Measurements from ENCODE around the gene LYPD6. TPM values are rescaled to one million over a fixed set of nuclear protein-coding genes. Genes with fewer than 3 reads are reported as not detected.

LYPD6 gene
- total RNA-seq, 1 experiment from 2014 or later: 0.74 TPM

DNA sequence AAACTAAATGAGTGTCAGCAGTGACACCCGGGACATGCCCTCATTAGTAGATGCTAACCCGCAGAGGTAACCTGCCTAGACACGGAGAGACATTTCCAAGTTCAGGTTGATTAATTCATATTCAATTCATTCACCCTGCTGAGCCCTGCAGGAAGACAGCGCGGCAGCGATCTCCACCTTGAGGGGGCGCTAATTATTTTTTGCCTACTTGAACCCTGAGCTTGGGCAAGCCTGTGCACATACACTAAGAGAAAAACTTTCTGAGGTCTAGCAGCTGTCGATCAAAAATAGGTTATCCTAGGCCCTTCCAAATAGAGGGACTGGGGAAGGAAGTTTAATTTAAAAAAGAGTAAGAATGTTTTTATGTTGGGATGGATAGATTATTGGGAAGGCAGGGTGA is 1.3 kb upstream of the LYPD6 start:
- Histone ChIP-seq H3K9me3 (ENCODE audit: insufficient read depth, low read depth) (no peaks in the 10 kb centered on the region), H3F3A (ENCODE audit: insufficient read depth, low read depth) (peaks cover 4% of the 10 kb centered on the region; the same call in 1 of the 2 replicates), H3K4me2 (peak overlapping the region; percentile 83), H3K4me3 (peak overlapping the region; percentile 85), H3K79me2 (ENCODE audit: low read depth) (no peaks in the 10 kb centered on the region), H3K27ac (no peak overlapping the region), H4K20me1 (ENCODE audit: insufficient read depth) (no peaks in the 10 kb centered on the region), H3K36me3 (ENCODE audit: low read depth) (no peaks in the 10 kb centered on the region), H3K9me2 (ENCODE audit: insufficient read depth) (no peaks in the 10 kb centered on the region), H3K4me1 (replicated peaks; ENCODE audit: insufficient read depth) (peaks cover 6% of the 10 kb centered on the region; the same call in 1 of the 2 replicates), H2AFZ (peak overlapping the region; percentile 96; the same call in 1 of the 2 replicates), H3K27me3 (ENCODE audit: insufficient read depth, low read depth) (no peaks in the 10 kb centered on the region)
- intact Hi-C loops (cut with micrococcal nuclease; ENCODE audit: unreplicated experiment): loop anchor here (5.0 kb wide), 1 partner anchor 233 kb away; no protein-coding TSS in a partner anchor
- no TSS peak for BruUV-seq (replicated peaks)
- DNase-seq: no peak
- TF ChIP-seq CTCF (conservative IDR thresholded peaks at IDR 0.05): peak; percentile 64
- TF ChIP-seq EZH2 (IDR thresholded peaks at IDR 0.05; ENCODE audit: low read depth): no peak
- POLR2A ChIA-PET (ENCODE audit: unreplicated experiment): no interaction called here
- CTCF ChIA-PET: no interaction called here

DNA sequence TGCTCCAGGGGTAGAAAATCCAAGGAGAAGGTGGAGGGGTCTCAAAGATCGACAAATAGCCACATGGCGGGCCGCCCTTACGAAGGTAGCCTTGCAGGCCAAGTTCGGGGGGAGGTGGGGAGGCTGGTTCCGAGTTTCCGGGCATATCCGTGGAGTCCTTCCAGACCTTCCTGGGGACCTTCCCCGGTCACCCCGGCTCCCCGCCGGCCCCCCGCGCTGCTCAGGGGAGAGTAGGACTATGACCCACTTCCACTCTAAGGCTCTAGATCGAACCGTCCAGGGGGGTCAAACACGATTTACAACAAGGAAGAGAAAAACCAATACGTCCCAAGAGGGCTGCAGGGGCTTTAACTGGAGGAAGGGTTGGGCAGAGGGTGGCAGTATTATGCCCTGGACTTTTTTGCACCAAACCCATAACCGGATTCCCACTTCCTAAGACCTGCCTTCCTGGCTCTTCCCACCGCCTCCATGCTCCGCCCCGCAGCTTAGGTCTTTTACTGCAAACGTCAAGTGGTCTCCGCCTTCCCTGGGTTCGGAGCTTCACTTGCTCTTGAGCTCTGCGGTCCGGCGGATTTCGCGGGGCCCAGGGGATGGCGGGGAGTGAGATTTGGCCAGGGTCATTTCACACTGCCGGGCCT is 779 bp upstream of the LYPD6 start:
- BruUV-seq (replicated peaks): no TSS peak
- POLR2A ChIA-PET (ENCODE audit: unreplicated experiment): no interaction called here
- CTCF ChIA-PET: no interaction called here
- peak overlapping the region; percentile 96 for H2AFZ ChIP-seq
- H3F3A ChIP-seq (ENCODE audit: insufficient read depth, low read depth): peaks cover 4% of the 10 kb centered on the region; the same call in 1 of the 2 replicates
- H3K79me2 ChIP-seq (ENCODE audit: low read depth): no peaks in the 10 kb centered on the region
- no peaks in the 10 kb centered on the region for H3K27me3 ChIP-seq (ENCODE audit: insufficient read depth, low read depth)
- H3K36me3 ChIP-seq (ENCODE audit: low read depth): no peaks in the 10 kb centered on the region
- H3K4me2 ChIP-seq: peak overlapping the region; percentile 83
- peak; percentile 36 to 52 for DNase-seq
- TF ChIP-seq CTCF (conservative IDR thresholded peaks at IDR 0.05) (0 out of 2 replicates have a peak, but pooled peaks have one; percentile 24), EZH2 (IDR thresholded peaks at IDR 0.05; ENCODE audit: low read depth) (no peak)
- peak overlapping the region; percentile 85 for H3K4me3 ChIP-seq
- no peaks in the 10 kb centered on the region for H3K9me3 ChIP-seq (ENCODE audit: insufficient read depth, low read depth)
- intact Hi-C loops (cut with micrococcal nuclease; ENCODE audit: unreplicated experiment): loop anchor here (5.0 kb wide), 1 partner anchor 233 kb away; no protein-coding TSS in a partner anchor
- no peaks in the 10 kb centered on the region for H4K20me1 ChIP-seq (ENCODE audit: insufficient read depth)
- H3K4me1 ChIP-seq (replicated peaks; ENCODE audit: insufficient read depth): peaks cover 6% of the 10 kb centered on the region; the same call in 1 of the 2 replicates
- H3K27ac ChIP-seq: 0 out of 2 replicates have a peak overlapping the region, but pooled peaks have one; percentile 16
- H3K9me2 ChIP-seq (ENCODE audit: insufficient read depth): no peaks in the 10 kb centered on the region

GRCh38 chr2:149331023-149331400 is 625 bp downstream of the LYPD6 start:
- no peak overlapping the region for H3K27ac ChIP-seq

More at GRCh38 chr2:149331023-149331400, 625 bp downstream of the LYPD6 start:
- Histone ChIP-seq H2AFZ (peak overlapping the region; percentile 84), H3K9me2 (ENCODE audit: insufficient read depth) (no peaks in the 10 kb centered on the region), H3K4me1 (replicated peaks; ENCODE audit: insufficient read depth) (peaks cover 6% of the 10 kb centered on the region; the same call in 1 of the 2 replicates), H3K36me3 (ENCODE audit: low read depth) (no peaks in the 10 kb centered on the region), H4K20me1 (ENCODE audit: insufficient read depth) (no peaks in the 10 kb centered on the region), H3K9me3 (ENCODE audit: insufficient read depth, low read depth) (no peaks in the 10 kb centered on the region), H3K27me3 (ENCODE audit: insufficient read depth, low read depth) (no peaks in the 10 kb centered on the region), H3F3A (ENCODE audit: insufficient read depth, low read depth) (peaks cover 4% of the 10 kb centered on the region; the same call in 1 of the 2 replicates), H3K4me2 (peak overlapping the region; percentile 77), H3K79me2 (ENCODE audit: low read depth) (no peaks in the 10 kb centered on the region), H3K4me3 (peak overlapping the region; percentile 85)
- intact Hi-C loops (cut with micrococcal nuclease; ENCODE audit: unreplicated experiment): no loop called here
- ChIA-PET POLR2A (ENCODE audit: unreplicated experiment) (no interaction called here), CTCF (no interaction called here)
- DNase-seq: peak in 1 of 2 experiments; percentile 2
- BruUV-seq (replicated peaks): no TSS peak
- TF ChIP-seq CTCF (conservative IDR thresholded peaks at IDR 0.05): no peak
- TF ChIP-seq EZH2 (IDR thresholded peaks at IDR 0.05; ENCODE audit: low read depth): no peak

Measured in PC-9 (cell line).